K562 (cell line): Measurements from ENCODE around the gene TNNT2.

Experiments
- BHLHE40 ChIP-seq: IDR thresholded peaks from 2 replicates; pipeline ENCODE4 v1.6.1; 2011; ENCODE audit warnings: low read length, improper control_type of control experiment
- CTCF ChIP-seq, 3 experiments: IDR thresholded peaks in 2 of 3; conservative IDR thresholded peaks in 1 of 3; 2 replicates each; pipeline ENCODE4 v1.5.1; 2011 to 2012; ENCODE audit warnings: low read length in 3 of 3, mild to moderate bottlenecking in 3 of 3, control low read depth in 2 of 3, improper control_type of control experiment in 1 of 3, inconsistent platforms in 1 of 3, low read depth in 1 of 3, mixed read lengths in 1 of 3, moderate library complexity in 1 of 3; ENCODE audit not compliant: insufficient read depth in 2 of 3
- HDAC2 ChIP-seq: fragments of 450-650 bp; IDR thresholded peaks from 2 replicates; pipeline ENCODE4 v1.6.1; 2016; ENCODE audit warnings: mild to moderate bottlenecking
- HMG20B ChIP-seq: fragments of 250-450 bp; sonication (Bioruptor Pico); IDR thresholded peaks from 2 replicates; pipeline ENCODE4 v1.5.0; 2021; ENCODE audit warnings: mild to moderate bottlenecking
- HNRNPH1 ChIP-seq: fragments of 200-400 bp; formaldehyde crosslinking; optimal IDR thresholded peaks from 2 replicates; pipeline ENCODE3; 2017; ENCODE audit warnings: low read depth, mild to moderate bottlenecking, low read length, moderate library complexity
- MEF2A ChIP-seq: IDR thresholded peaks from 2 replicates; pipeline ENCODE4 v1.6.1; 2011; ENCODE audit warnings: low read depth, mild to moderate bottlenecking, low read length, moderate library complexity; ENCODE audit not compliant: control insufficient read depth
- POLR2A ChIP-seq: fragments of 450-650 bp; conservative IDR thresholded peaks from 2 replicates; pipeline ENCODE4 v1.6.1; 2016
- SETDB1 ChIP-seq: IDR thresholded peaks from one replicate; pipeline ENCODE4 v1.6.1; 2012; ENCODE audit warnings: low read length, control low read depth, inconsistent platforms
- TF ChIP-seq, protein P1 (sequence below): fragments of 150-350 bp; conservative IDR thresholded peaks from 2 replicates; pipeline ENCODE4 v1.6.1; 2014; ENCODE audit warnings: low read length

GRCh38 chr1:201324821-201325677 is 52.4 kb downstream of the TNNT2 start:
- TF ChIP-seq SETDB1: no peak
- TF ChIP-seq BHLHE40: no peak
- TF ChIP-seq HMG20B (CRISPR knock-in tag): no peak
- no peak for TF ChIP-seq CTCF (IDR thresholded peaks at IDR 0.05 in 2 of 3, conservative IDR thresholded peaks at IDR 0.05 in 1 of 3; ENCODE audit: insufficient read depth in 2 of 3, low read depth in 1 of 3, low read length in 3 of 3)
- TF ChIP-seq HDAC2: no peak
- TF ChIP-seq POLR2A: no peak
- no peak for TF ChIP-seq MEF2A
- TF ChIP-seq, protein P1, sequence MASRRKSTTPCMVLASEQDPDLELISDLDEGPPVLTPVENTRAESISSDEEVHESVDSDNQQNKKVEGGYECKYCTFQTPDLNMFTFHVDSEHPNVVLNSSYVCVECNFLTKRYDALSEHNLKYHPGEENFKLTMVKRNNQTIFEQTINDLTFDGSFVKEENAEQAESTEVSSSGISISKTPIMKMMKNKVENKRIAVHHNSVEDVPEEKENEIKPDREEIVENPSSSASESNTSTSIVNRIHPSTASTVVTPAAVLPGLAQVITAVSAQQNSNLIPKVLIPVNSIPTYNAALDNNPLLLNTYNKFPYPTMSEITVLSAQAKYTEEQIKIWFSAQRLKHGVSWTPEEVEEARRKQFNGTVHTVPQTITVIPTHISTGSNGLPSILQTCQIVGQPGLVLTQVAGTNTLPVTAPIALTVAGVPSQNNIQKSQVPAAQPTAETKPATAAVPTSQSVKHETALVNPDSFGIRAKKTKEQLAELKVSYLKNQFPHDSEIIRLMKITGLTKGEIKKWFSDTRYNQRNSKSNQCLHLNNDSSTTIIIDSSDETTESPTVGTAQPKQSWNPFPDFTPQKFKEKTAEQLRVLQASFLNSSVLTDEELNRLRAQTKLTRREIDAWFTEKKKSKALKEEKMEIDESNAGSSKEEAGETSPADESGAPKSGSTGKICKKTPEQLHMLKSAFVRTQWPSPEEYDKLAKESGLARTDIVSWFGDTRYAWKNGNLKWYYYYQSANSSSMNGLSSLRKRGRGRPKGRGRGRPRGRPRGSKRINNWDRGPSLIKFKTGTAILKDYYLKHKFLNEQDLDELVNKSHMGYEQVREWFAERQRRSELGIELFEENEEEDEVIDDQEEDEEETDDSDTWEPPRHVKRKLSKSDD: no peak
- TF ChIP-seq HNRNPH1: no peak
